H9 (cell line): Measurements from ENCODE around the gene PREX1. TPM values are rescaled to one million over a fixed set of nuclear protein-coding genes. Genes with fewer than 3 reads are reported as not detected.

ENCODE experiments used
- DNase-seq: peaks from one replicate; pipeline ENCODE4 v3.0.0-alpha.2; 2017
- H2AFZ ChIP-seq: one replicate; pipeline ENCODE4 v1.6.1; 2013; ENCODE audit warnings: mild to moderate bottlenecking, low read length, control low read depth, moderate library complexity
- H2AK5ac ChIP-seq: 2 replicates; pipeline ENCODE4 v1.6.1; 2013; ENCODE audit warnings: low read length, control low read depth, mixed read lengths; ENCODE audit not compliant: insufficient read length
- H2BK120ac ChIP-seq: one replicate; pipeline ENCODE4 v1.6.1; 2013; ENCODE audit warnings: low read depth, mild to moderate bottlenecking, low read length, control low read depth, inconsistent platforms; ENCODE audit not compliant: poor library complexity, severe bottlenecking
- H2BK12ac ChIP-seq: 2 replicates; pipeline ENCODE4 v1.6.1; 2013; ENCODE audit warnings: low read length, control low read depth, mixed read lengths, low read depth; ENCODE audit not compliant: insufficient read length
- H2BK15ac ChIP-seq: 2 replicates; pipeline ENCODE4 v1.6.1; 2013; ENCODE audit warnings: low read depth, low read length, control low read depth
- H2BK20ac ChIP-seq: one replicate; pipeline ENCODE4 v1.6.1; 2013; ENCODE audit warnings: low read depth, mild to moderate bottlenecking, low read length, control low read depth, inconsistent platforms; ENCODE audit not compliant: poor library complexity, severe bottlenecking
- H2BK5ac ChIP-seq: 2 replicates; pipeline ENCODE4 v1.6.1; 2013; ENCODE audit warnings: low read length, control low read depth, mixed read lengths; ENCODE audit not compliant: insufficient read length
- H3K14ac ChIP-seq: 2 replicates; pipeline ENCODE4 v1.6.1; 2013; ENCODE audit warnings: low read length, control low read depth; ENCODE audit not compliant: insufficient read depth
- H3K18ac ChIP-seq: 2 replicates; pipeline ENCODE4 v1.6.1; 2013; ENCODE audit warnings: low read depth, mild to moderate bottlenecking, mixed read lengths, low read length, control low read depth; ENCODE audit not compliant: insufficient read length
- H3K23ac ChIP-seq: 2 replicates; pipeline ENCODE4 v1.6.1; 2013; ENCODE audit warnings: low read length, control low read depth, mixed read lengths, low read depth; ENCODE audit not compliant: insufficient read length
- H3K23me2 ChIP-seq: 2 replicates; pipeline ENCODE4 v1.6.1; 2013; ENCODE audit warnings: low read depth, mild to moderate bottlenecking, mixed read lengths, low read length, control low read depth; ENCODE audit not compliant: insufficient read length, poor library complexity, severe bottlenecking
- H3K27ac ChIP-seq: 2 replicates; pipeline ENCODE4 v1.5.1; 2013; ENCODE audit warnings: low read length, control low read depth, mixed read lengths, low read depth; ENCODE audit not compliant: insufficient read length
- H3K27me3 ChIP-seq: 2 replicates; pipeline ENCODE4 v1.6.1; 2013; ENCODE audit warnings: low read length, control low read depth, inconsistent platforms; ENCODE audit not compliant: insufficient read depth
- H3K4ac ChIP-seq: 2 replicates; pipeline ENCODE4 v1.6.1; 2013; ENCODE audit warnings: low read depth, mild to moderate bottlenecking, control low read depth, inconsistent platforms, low read length, moderate library complexity
- H3K4me1 ChIP-seq: 2 replicates; pipeline ENCODE4 v1.6.1; 2013; ENCODE audit warnings: low read length, control low read depth, inconsistent platforms; ENCODE audit not compliant: insufficient read depth
- H3K4me2 ChIP-seq: 2 replicates; pipeline ENCODE4 v1.6.1; 2013; ENCODE audit warnings: low read length, control low read depth, mixed read lengths; ENCODE audit not compliant: insufficient read length, insufficient read depth
- H3K56ac ChIP-seq: 2 replicates; pipeline ENCODE4 v1.6.1; 2013; ENCODE audit warnings: low read depth, mild to moderate bottlenecking, mixed read lengths, low read length, control low read depth; ENCODE audit not compliant: insufficient read length
- H3K79me1 ChIP-seq: 2 replicates; pipeline ENCODE4 v1.6.1; 2013; ENCODE audit warnings: low read depth, mild to moderate bottlenecking, moderate library complexity, low read length, control low read depth, inconsistent platforms; ENCODE audit not compliant: insufficient read depth, poor library complexity, severe bottlenecking
- H3K79me2 ChIP-seq: 2 replicates; pipeline ENCODE4 v1.6.1; 2013; ENCODE audit warnings: low read length, control low read depth, inconsistent platforms; ENCODE audit not compliant: insufficient read depth
- H3K9ac ChIP-seq: 2 replicates; pipeline ENCODE4 v1.6.1; 2013; ENCODE audit warnings: low read length, control low read depth, mixed read lengths; ENCODE audit not compliant: insufficient read length; ENCODE audit errors: extremely low read depth
- H3K9me3 ChIP-seq: one replicate; pipeline ENCODE4 v1.6.1; 2013; ENCODE audit warnings: low read depth, low read length, inconsistent platforms; ENCODE audit not compliant: control insufficient read depth
- H3T11ph ChIP-seq: one replicate; pipeline ENCODE4 v1.6.1; 2013; ENCODE audit warnings: mild to moderate bottlenecking, low read length, control low read depth, inconsistent platforms
- H4K20me1 ChIP-seq: one replicate; pipeline ENCODE4 v1.6.1; 2013; ENCODE audit not compliant: control insufficient read depth, insufficient read length, insufficient read depth
- H4K5ac ChIP-seq: 2 replicates; pipeline ENCODE4 v1.6.1; 2013; ENCODE audit warnings: low read depth, mild to moderate bottlenecking, mixed read lengths, low read length, control low read depth; ENCODE audit not compliant: insufficient read length
- H4K8ac ChIP-seq: replicated peaks from 2 replicates; pipeline ENCODE4 v1.6.1; 2013; ENCODE audit warnings: low read length, control low read depth, mixed read lengths, low read depth; ENCODE audit not compliant: insufficient read length
- H4K91ac ChIP-seq: 2 replicates; pipeline ENCODE4 v1.6.1; 2013; ENCODE audit warnings: low read depth, mild to moderate bottlenecking, moderate library complexity, mixed read lengths, low read length, control low read depth; ENCODE audit not compliant: insufficient read length
- H3K27ac Mint-ChIP-seq, 3 experiments: 2 replicates in 2 of 3; 3 replicates in 1 of 3; pipeline ENCODE4 v1.8.0; 2020 to 2021; ENCODE audit warnings: mixed read lengths in 3 of 3, mild to moderate bottlenecking in 1 of 3, moderate library complexity in 1 of 3
- H3K27me3 Mint-ChIP-seq: 2 replicates; pipeline ENCODE4 v1.8.0; 2021; ENCODE audit warnings: low read depth, mild to moderate bottlenecking, moderate library complexity, mixed read lengths
- H3K36me3 Mint-ChIP-seq, 3 experiments: 2 replicates in 2 of 3; 3 replicates in 1 of 3; pipeline ENCODE4 v1.8.0; 2020 to 2021; ENCODE audit warnings: low read depth in 3 of 3, mixed read lengths in 3 of 3; ENCODE audit not compliant: insufficient read depth in 1 of 3
- H3K4me1 Mint-ChIP-seq, 2 experiments: 2 replicates each; pipeline ENCODE4 v1.8.0; 2020; ENCODE audit warnings: mixed read lengths in 2 of 2
- H3K4me3 Mint-ChIP-seq, 2 experiments: 2 replicates in 1 of 2; 3 replicates in 1 of 2; pipeline ENCODE4 v1.8.0; 2020 to 2021; ENCODE audit warnings: mild to moderate bottlenecking in 2 of 2, mixed read lengths in 2 of 2, moderate library complexity in 1 of 2
- H3K9me3 Mint-ChIP-seq, 2 experiments: 2 replicates in 1 of 2; 3 replicates in 1 of 2; pipeline ENCODE4 v1.8.0; 2020; ENCODE audit warnings: mild to moderate bottlenecking in 2 of 2, mixed read lengths in 2 of 2, moderate library complexity in 1 of 2
- CTCF ChIP-seq: fragments of 200-600 bp; sonication (generic); conservative IDR thresholded peaks from 3 replicates; pipeline ENCODE4 v1.8.0; 2021; ENCODE audit warnings: antibody characterized with exemption, mild to moderate bottlenecking
- WGBS: extraction: QIAGEN DNeasy Blood & Tissue Kit; methylation state at CpG from one replicate; pipeline ENCODE4 v1.1.7; 2013; ENCODE audit warnings: missing lambda C conversion rate, low lambda C conversion rate, mixed read lengths; ENCODE audit not compliant: insufficient read length; ENCODE audit errors: extremely low coverage; 5-methylcytosine and 5-hydroxymethylcytosine counted together
- total RNA-seq: library from RNA; stranded (reverse); gene quantifications from 2 replicates; pipeline ENCODE4 v1.2.1, GENCODE V29; 2021

PREX1 gene
- total RNA-seq, 1 experiment from 2014 or later, result 6.6 TPM

- H3K14ac ChIP-seq, result no peak overlapping the region; the same call in 1 of the 2 replicates
- H2AFZ ChIP-seq, result no peak overlapping the region
- H3K23ac ChIP-seq, result no peak overlapping the region
- no peak overlapping the region for H4K5ac ChIP-seq
- peak overlapping the region in 2 of 3 experiments; percentile 17 to 25; a peak in 3 of 7 replicates for H3K27ac Mint-ChIP-seq
- no peak overlapping the region for H4K8ac ChIP-seq
- no peaks in the 10 kb centered on the region for H4K20me1 ChIP-seq
- no peak overlapping the region for H2BK120ac ChIP-seq
- no peak overlapping the region for H3K4ac ChIP-seq
- no peak overlapping the region for H2BK12ac ChIP-seq
- no CpG with 5 or more reads among the region's 15 CpGs for WGBS
- H3K79me1 ChIP-seq, result no peaks in the 10 kb centered on the region
- no peaks in the 10 kb centered on the region for H3K79me2 ChIP-seq
- H3K27ac ChIP-seq, result no peak overlapping the region
- no peaks in the 10 kb centered on the region; the same call in 1 of the 2 replicates for H3K4me1 ChIP-seq
- H3K18ac ChIP-seq, result no peak overlapping the region
- no peak overlapping the region for H4K91ac ChIP-seq
- H2BK5ac ChIP-seq, result no peak overlapping the region
- H3K36me3 Mint-ChIP-seq, result 0 out of 7 replicates have a peak, but pooled peaks cover 0 to 6% (median 0%) of the 10 kb centered on the region in 3 experiments
- H3K9me3 ChIP-seq, result no peaks in the 10 kb centered on the region
- no peak overlapping the region for H2BK20ac ChIP-seq
- peaks cover 31 to 48% of the 10 kb centered on the region in 2 experiments for H3K4me1 Mint-ChIP-seq
- no peak overlapping the region for H3K56ac ChIP-seq
- H3K9ac ChIP-seq, result no peak overlapping the region
- H3K27me3 Mint-ChIP-seq, result peaks cover 4% of the 10 kb centered on the region; the same call in 1 of the 2 replicates
- DNase-seq, result no peak
- no peak overlapping the region for H2AK5ac ChIP-seq
- no peak overlapping the region for H3K4me2 ChIP-seq
- no peaks in the 10 kb centered on the region for H3K27me3 ChIP-seq
- H2BK15ac ChIP-seq, result no peak overlapping the region
- H3K23me2 ChIP-seq, result no peaks in the 10 kb centered on the region
- H3T11ph ChIP-seq, result no peak overlapping the region
- H3K4me3 Mint-ChIP-seq, result peak overlapping the region in 1 of 2 experiments; percentile 62; a peak in 2 of 5 replicates
- H3K9me3 Mint-ChIP-seq, result peaks cover 0 to 3% of the 10 kb centered on the region in 2 experiments; a peak in 3 of 5 replicates
- TF ChIP-seq CTCF, result no peak
These were observed 30.4 kb downstream of the PREX1 start for GRCh38 chr20:48797275-48797825.
